Bronchial epithelial cell (primary cell): Measurements from ENCODE around the gene RPS27L. TPM values are rescaled to one million over a fixed set of nuclear protein-coding genes. Genes with fewer than 3 reads are reported as not detected.

Experiments used
- DNase-seq: peaks from one replicate; pipeline ENCODE4 v3.0.0-alpha.2; 2010; ENCODE audit warnings: low read depth
- FAIRE-seq: peaks from 2 replicates; lab custom pipeline; 2011; peaks lifted over from hg19 to GRCh38; lab: Jason Lieb, UNC
- H3K27me3 ChIP-seq: 2 replicates; pipeline ENCODE4 v1.5.1; 2011; ENCODE audit warnings: low read length; ENCODE audit not compliant: control insufficient read depth, insufficient read depth
- H3K36me3 ChIP-seq: 2 replicates; pipeline ENCODE4 v1.5.1; 2011; ENCODE audit warnings: low read length; ENCODE audit not compliant: control insufficient read depth, insufficient read depth
- H3K4me3 ChIP-seq: 2 replicates; pipeline ENCODE4 v1.5.1; 2011; ENCODE audit warnings: mild to moderate bottlenecking, low read depth, low read length, control low read depth
- CTCF ChIP-seq: IDR thresholded peaks from 2 replicates; pipeline ENCODE4 v1.5.1; 2011; ENCODE audit warnings: mild to moderate bottlenecking, moderate library complexity, low read length, control low read depth, inconsistent platforms; ENCODE audit not compliant: insufficient read depth, severe bottlenecking
- total RNA-seq: library from RNA; depleted of rRNA; stranded (reverse); fragments of >200 nt; gene quantifications from 2 replicates; pipeline ENCODE4 v1.2.1, GENCODE V29; 2014

The RPS27L gene
- total RNA-seq, 1 donor from 2014 or later = 62.7 TPM

GRCh38 chr15:63194302-63194701 is 37.0 kb upstream of the RPS27L start:
- no peak for DNase-seq
- no peaks in the 10 kb centered on the region for H3K36me3 ChIP-seq
- no peak for FAIRE-seq
- H3K4me3 ChIP-seq = no peak overlapping the region
- TF ChIP-seq CTCF = no peak
- no peaks in the 10 kb centered on the region for H3K27me3 ChIP-seq

- no peak for FAIRE-seq
- no peaks in the 10 kb centered on the region for H3K36me3 ChIP-seq
- TF ChIP-seq CTCF = no peak
- no peaks in the 10 kb centered on the region for H3K27me3 ChIP-seq
- no peak for DNase-seq
- H3K4me3 ChIP-seq = no peak overlapping the region
Measured at GRCh38 chr15:63192619-63193206, 35.4 kb upstream of the RPS27L start.

GRCh38 chr15:63191895-63192618 is 34.8 kb upstream of the RPS27L start:
- no peak for TF ChIP-seq CTCF
- no peak for FAIRE-seq

GRCh38 chr15:63190769-63191649 is 33.7 kb upstream of the RPS27L start:
- H3K36me3 ChIP-seq = no peaks in the 10 kb centered on the region
- no peak for TF ChIP-seq CTCF
- DNase-seq (peak; percentile 48), FAIRE-seq (no peak)
- H3K4me3 ChIP-seq = peak overlapping the region; percentile 65
- no peaks in the 10 kb centered on the region for H3K27me3 ChIP-seq

More at GRCh38 chr15:63191895-63192618, 34.8 kb upstream of the RPS27L start:
- DNase-seq = no peak
- H3K4me3 ChIP-seq = no peak overlapping the region
- no peaks in the 10 kb centered on the region for H3K27me3 ChIP-seq
- no peaks in the 10 kb centered on the region for H3K36me3 ChIP-seq

- no peak for TF ChIP-seq CTCF
- peak; percentile 66 for DNase-seq
- Histone ChIP-seq H3K4me3 (peak overlapping the region; percentile 65), H3K27me3 (no peaks in the 10 kb centered on the region), H3K36me3 (no peaks in the 10 kb centered on the region)
- FAIRE-seq = no peak
Measured at GRCh38 chr15:63189941-63190768, 32.9 kb upstream of the RPS27L start.
